ENCODE measurements around the gene GRB14.

GRCh38 chr2:164589522-164589921, 31.8 kb downstream of the GRB14 start:
- TF ChIP-seq EZH2 (IDR thresholded peaks at IDR 0.05; ENCODE audit: low read length, missing control alignments) (no peak), CTCF (conservative IDR thresholded peaks at IDR 0.05 in 1 of 2, IDR thresholded peaks at IDR 0.05 in 1 of 2; ENCODE audit: low read depth in 1 of 2, low read length in 2 of 2) (no peak)
